Measurements from ENCODE around the gene TRAF2.
"Not testable (repeated sequence)": the region's sequence is repeated elsewhere in the genome, so short reads cannot be mapped to it uniquely, and the experiment has no call there.

The TRAF2 gene

GRCh38 chr9:136857581-136858412 lies 28.5 kb upstream of the TRAF2 start:
- FAIRE-seq: no peak

GRCh38 chr9:136858452-136858843 lies 27.9 kb upstream of the TRAF2 start:
- FAIRE-seq: no peak

DNA sequence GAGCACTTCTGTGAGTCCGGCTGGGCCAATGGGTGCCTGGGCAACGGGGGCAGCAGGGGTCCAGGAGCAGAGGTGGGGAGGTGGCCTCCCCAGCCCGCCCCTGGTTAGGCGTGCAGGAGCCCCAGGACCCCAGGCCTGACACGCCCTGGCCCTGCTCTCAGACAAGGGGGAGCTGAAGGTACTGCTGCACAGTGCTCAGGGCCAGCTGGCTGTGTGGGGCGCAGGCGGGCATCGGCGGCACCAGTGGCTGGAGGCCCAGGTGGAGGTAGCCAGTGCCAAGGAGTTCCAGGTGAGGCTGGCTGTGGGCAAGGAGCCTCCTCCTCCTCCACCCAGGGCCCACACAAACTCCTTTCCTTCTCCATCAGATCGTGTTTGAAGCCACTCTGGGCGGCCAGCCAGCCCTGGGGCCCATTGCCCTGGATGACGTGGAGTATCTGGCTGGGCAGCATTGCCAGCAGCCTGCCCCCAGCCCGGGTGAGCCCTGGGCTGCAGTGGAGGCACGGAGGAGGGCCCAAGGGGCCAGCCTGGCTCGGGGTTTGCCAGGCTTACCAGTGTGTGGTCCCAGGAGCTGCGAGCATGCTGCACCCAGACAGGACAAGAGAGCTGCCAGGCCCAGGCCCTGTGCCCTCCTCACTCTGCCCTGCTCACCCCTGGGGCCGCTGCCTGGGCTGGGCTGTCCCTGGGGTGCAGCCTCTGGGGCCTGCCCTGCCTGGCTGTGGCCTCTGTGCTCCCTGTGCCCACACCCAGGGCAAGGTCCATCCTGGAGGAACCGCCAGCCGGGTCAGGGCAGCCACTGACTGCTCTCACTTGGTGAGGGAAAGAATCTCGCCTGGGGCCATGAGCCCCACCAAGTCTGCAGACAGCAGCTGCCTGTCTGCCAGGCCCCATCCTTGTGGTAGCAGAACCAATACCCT lies 27.2 kb upstream of the TRAF2 start:
- FAIRE-seq: no peak

- no peak for FAIRE-seq
Measured at GRCh38 chr9:136860529-136860928, 25.8 kb upstream of the TRAF2 start.

GRCh38 chr9:136860933-136861873 lies 25.1 kb upstream of the TRAF2 start:
- FAIRE-seq: no peak

DNA sequence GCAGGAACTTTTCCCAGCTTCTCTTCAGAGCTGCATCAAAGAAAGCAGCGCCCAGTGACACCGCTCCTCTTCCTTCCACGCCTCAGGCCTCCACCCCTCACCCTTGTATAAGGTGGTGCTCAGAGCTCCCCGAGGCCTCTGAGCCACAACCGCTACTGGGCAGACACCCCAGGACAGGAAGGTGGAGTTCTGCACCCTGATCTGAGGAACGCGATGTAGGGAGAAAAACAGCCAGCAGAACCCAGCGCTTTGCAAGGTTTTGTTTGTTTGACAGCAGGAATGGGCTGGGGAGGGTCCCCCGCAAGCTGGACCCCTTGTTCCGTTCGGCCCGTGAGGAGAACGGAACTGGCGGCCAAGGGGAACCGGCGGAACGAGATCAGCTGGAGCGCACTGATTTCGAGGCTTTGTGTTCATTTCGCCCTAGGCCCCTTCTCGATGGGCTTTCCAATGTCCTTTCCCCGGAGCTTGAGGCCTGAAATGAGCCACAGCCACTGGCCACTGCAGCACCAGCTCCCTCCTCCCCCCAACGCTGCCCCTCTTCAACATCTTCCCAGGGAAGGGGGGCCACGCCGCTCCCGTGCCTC lies 24.4 kb upstream of the TRAF2 start:
- no peak for FAIRE-seq

GRCh38 chr9:136862849-136863622 lies 23.3 kb upstream of the TRAF2 start:
- no peak for FAIRE-seq

DNA sequence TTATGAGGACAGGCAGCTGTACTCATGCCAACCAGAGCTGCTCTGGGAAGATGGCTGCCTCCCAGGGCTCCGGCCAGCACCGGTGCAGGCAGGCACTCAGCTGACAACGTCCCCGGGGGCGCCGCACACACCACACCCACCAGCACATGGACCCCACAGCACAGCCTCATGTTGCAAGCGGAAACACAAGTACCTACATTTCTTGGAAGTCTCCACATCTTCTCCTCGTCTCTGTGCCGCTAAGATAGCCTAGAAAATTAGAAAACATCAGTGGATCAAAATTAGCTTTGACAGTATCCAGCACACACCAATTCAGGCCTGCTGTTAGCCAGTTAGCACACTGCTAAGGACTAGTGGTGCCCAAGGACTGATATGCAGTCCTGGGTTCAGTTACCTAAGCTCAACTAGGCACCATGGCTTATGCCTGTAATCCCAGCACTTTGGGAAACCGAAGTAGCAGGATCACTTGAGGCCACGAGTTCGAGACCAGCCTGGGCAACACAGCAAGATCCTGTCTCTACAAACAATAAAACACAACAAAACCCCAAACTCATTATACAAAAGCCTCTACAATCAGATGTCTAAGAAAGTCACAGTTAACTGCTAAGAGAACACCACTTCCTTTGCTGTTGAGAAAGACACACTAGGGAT lies 22.6 kb upstream of the TRAF2 start:
- FAIRE-seq: no peak

DNA sequence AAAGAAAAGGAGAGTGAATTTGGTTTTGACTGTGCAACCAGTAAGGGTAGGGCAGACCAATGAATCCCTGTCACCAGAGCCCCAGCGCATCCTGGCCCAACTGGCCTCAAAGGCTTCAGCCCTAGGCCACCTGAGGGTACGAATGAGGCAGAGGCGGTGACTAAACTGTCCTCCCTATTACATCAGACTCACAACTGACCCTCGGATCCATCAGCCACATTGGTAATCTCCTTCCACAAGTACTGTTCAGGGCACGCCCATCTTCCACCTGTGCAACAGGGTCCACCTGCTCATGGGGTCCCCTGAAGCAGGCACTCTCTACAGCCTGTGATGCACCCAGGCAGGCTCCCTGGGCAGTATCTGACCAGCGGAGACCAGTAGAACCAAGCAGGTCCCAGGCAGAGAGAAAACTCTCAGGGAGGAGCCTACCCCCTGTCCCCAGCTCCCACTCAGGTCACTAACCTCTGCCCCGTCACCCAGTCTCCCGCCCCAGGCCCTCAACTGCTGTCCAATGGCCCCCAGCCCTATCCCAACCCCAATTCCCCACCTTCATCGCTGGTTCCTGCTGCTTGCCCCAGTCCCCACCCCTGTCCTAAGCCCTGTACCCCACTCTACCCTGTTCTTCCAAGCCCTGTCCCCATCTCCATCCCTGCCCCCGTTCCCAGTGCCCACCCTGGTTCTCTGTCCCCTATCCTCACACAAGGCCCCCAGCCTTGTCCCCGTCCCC lies 21.1 kb upstream of the TRAF2 start:
- no peak for FAIRE-seq

DNA sequence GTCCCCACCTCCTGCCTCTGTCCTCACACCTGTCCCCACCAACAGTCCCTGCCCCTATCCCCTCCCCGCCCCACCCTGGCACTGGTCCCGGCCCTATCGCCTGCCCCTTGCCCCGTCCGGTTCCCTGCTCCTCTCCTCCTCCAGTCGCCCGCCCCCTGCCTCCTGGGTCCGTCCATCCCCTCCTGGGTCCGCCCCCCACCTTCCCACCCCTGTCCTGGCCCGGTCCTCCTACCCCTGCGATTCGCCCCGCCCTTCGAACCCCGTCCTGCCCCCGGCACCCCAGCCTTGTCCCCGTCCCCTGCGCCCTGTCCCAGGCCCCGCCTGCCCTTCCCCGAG lies 20.6 kb upstream of the TRAF2 start:
- FAIRE-seq: no peak

GRCh38 chr9:136866898-136867421 lies 19.4 kb upstream of the TRAF2 start:
- not testable (repeated sequence) for FAIRE-seq

GRCh38 chr9:136867480-136867879 lies 18.8 kb upstream of the TRAF2 start:
- no peak for FAIRE-seq

- FAIRE-seq: no peak
Measured at GRCh38 chr9:136867917-136868316, 18.4 kb upstream of the TRAF2 start.

- no peak for FAIRE-seq
Measured at GRCh38 chr9:136868644-136869043, 17.7 kb upstream of the TRAF2 start.

DNA sequence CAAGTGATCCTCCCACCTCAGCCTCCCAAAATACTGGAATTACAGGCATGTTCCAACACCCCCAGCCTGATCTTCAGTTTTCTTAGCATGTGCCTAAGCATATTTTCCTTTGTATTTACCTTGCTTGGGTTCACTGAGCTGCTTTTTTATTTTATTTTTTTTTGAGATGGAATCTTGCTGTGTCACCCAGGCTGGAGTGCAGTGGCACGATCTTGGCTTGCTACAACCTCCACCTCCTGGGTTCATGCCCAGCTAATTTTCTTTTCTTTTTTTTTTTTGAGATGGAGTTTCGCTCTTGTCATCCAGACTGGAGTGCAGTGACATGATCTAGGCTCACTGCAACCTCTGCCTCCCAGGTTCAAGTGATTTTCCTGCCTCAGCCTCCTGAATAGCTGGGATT lies 16.7 kb upstream of the TRAF2 start:
- FAIRE-seq: not testable (repeated sequence)

DNA sequence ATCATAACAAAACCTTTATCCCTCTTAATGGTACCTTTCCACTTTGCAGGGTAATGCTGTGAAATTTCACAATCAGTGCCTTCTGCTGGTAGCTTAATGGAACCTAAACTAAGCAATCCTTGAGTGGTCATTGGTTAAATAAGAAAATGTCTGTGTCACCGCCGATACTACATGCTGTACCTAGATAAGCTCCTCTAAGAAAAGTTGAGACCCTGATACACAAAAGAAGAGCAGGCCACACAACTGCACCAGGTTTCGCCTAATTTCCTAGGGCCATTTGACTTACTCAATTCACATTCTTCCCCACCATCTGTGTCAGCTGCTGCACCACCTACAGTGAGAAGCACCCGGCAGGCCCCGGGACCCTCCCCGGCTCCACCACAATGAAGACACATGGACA lies 11.2 kb upstream of the TRAF2 start:
- no peak for FAIRE-seq

GRCh38 chr9:136876476-136876875 lies 9.8 kb upstream of the TRAF2 start:
- no peak for FAIRE-seq

DNA sequence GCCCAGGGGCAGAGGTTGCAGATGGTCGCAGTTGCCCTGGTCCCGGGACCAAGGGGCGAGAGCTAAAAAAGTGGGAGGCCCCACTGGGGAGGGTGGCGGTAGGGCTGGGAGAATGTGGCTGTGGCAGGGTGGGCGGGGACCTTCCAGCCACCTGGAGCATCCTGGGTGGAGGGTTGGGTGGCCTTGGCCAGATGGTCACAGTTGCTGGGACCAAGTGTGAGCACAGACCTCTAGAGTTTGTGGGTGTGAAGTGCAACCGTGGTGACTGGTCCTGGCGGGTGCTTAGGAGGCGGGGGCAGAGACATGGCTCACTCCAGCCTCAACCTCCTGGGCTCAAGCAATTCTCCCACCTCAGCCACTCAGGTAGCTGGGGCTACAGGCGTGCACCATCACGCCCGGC lies 5.7 kb upstream of the TRAF2 start:
- no peak for FAIRE-seq

DNA sequence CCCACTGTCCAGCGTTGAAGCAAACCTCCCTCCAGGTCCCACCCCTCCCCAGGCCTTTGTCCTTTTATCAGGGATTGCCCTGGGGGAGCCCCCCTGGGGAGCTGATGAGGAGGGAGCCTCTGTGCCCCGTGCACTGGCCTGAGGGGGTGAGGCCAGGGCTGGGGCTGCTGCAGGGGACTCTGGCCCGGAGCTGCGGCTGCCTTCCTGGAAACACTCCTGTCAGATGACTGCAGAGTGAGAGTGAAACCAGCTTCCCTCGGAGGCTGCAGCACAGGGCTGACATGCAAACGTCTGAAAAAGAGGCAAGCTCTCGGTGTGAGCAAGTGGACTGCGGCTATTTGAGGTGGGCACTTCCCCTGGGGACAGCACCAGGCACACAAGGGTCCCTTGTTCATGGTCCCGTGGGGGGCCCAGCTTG lies 4.6 kb upstream of the TRAF2 start:
- FAIRE-seq: no peak
